H1 (cell line): ENCODE results near the gene MGLL. TPM values are rescaled to one million over a fixed set of nuclear protein-coding genes. Genes with fewer than 3 reads are reported as not detected.

Source experiments
- CTCF ChIA-PET: fragments of 300-600 bp; sonication (Branson Sonifier 250); formaldehyde crosslinking; loops from one replicate; lab custom pipeline; 2021; ENCODE audit not compliant: partially characterized antibody; lab: Charles Lee
- POLR2A ChIA-PET: fragments of 300-600 bp; sonication (Branson Sonifier 250); formaldehyde crosslinking; loops from one replicate; lab custom pipeline; 2021; ENCODE audit warnings: inconsistent platforms; ENCODE audit not compliant: partially characterized antibody; lab: Charles Lee
- DNase-seq, 2 experiments: peaks; one replicate each; pipeline versions ENCODE4 v3.0.0 to v3.0.0-alpha.2; 2010 to 2022; ENCODE audit warnings: low spot score in 2 of 2, low read depth in 1 of 2, mixed read lengths in 1 of 2
- FAIRE-seq: peaks from 2 replicates; lab custom pipeline; 2011; peaks lifted over from hg19 to GRCh38; lab: Jason Lieb, UNC
- H2AFZ ChIP-seq: 2 replicates; pipeline ENCODE4 v1.8.1; 2012; ENCODE audit warnings: low read length, inconsistent platforms
- H2AK5ac ChIP-seq: 2 replicates; pipeline ENCODE4 v1.6.1; 2013; ENCODE audit warnings: low read depth, low read length
- H2BK120ac ChIP-seq: replicated peaks from 2 replicates; pipeline ENCODE3; 2013; ENCODE audit warnings: low read depth, low read length, inconsistent platforms
- H2BK12ac ChIP-seq: 2 replicates; pipeline ENCODE4 v1.6.1; 2013; ENCODE audit warnings: low read depth, low read length
- H2BK15ac ChIP-seq: 2 replicates; pipeline ENCODE4 v1.6.1; 2013; ENCODE audit warnings: low read length
- H2BK20ac ChIP-seq: 2 replicates; pipeline ENCODE4 v1.6.1; 2013; ENCODE audit warnings: low read length
- H2BK5ac ChIP-seq: 2 replicates; pipeline ENCODE4 v1.6.1; 2013; ENCODE audit warnings: low read depth, low read length
- H3K14ac ChIP-seq: 2 replicates; pipeline ENCODE4 v1.6.1; 2013; ENCODE audit warnings: inconsistent platforms; ENCODE audit not compliant: insufficient read length
- H3K18ac ChIP-seq: 2 replicates; pipeline ENCODE4 v1.6.1; 2013; ENCODE audit warnings: low read length; ENCODE audit errors: extremely low read depth
- H3K23ac ChIP-seq: 2 replicates; pipeline ENCODE4 v1.6.1; 2013; ENCODE audit warnings: inconsistent platforms; ENCODE audit not compliant: insufficient read length
- H3K23me2 ChIP-seq: 2 replicates; pipeline ENCODE4 v1.6.1; 2013; ENCODE audit warnings: low read depth, low read length
- H3K27ac ChIP-seq: 2 replicates; pipeline ENCODE4 v1.6.1; 2011; ENCODE audit warnings: low read depth, low read length, inconsistent platforms
- H3K27me3 ChIP-seq, 4 experiments: replicated peaks in 1 of 4; 1 replicate in 1 of 4; 2 replicates in 3 of 4; pipeline versions ENCODE4 v1.6.1 to v1.8.1; 2011 to 2013; ENCODE audit warnings: low read length in 3 of 4, mild to moderate bottlenecking in 3 of 4, inconsistent platforms in 2 of 4, mixed read lengths in 2 of 4, moderate library complexity in 1 of 4; ENCODE audit not compliant: control insufficient read depth in 3 of 4, insufficient read depth in 3 of 4; ENCODE audit errors: extremely low read depth in 1 of 4
- H3K36me3 ChIP-seq, 4 experiments: 2 replicates each; pipeline versions ENCODE4 v1.6.1 to v1.8.1; 2011 to 2013; ENCODE audit warnings: mild to moderate bottlenecking in 4 of 4, low read length in 3 of 4, moderate library complexity in 2 of 4, control low read depth in 1 of 4, inconsistent platforms in 1 of 4; ENCODE audit not compliant: insufficient read depth in 4 of 4, control insufficient read depth in 2 of 4
- H3K4ac ChIP-seq: replicated peaks from 2 replicates; pipeline ENCODE3; 2013; ENCODE audit warnings: low read length, low read depth, mixed read lengths, inconsistent platforms; ENCODE audit not compliant: insufficient read length
- H3K4me1 ChIP-seq, 4 experiments: replicated peaks in 1 of 4; 1 replicate in 1 of 4; 2 replicates in 3 of 4; pipeline versions ENCODE4 v1.6.1 to v1.8.1; 2011 to 2013; ENCODE audit warnings: low read length in 3 of 4, inconsistent platforms in 2 of 4, mixed read lengths in 1 of 4; ENCODE audit not compliant: insufficient read depth in 4 of 4, control insufficient read depth in 3 of 4
- H3K4me2 ChIP-seq, 2 experiments: 2 replicates each; pipeline versions ENCODE4 v1.6.1 to v1.8.1; 2011 to 2013; ENCODE audit warnings: low read depth in 2 of 2, low read length in 2 of 2, control low read depth in 1 of 2, inconsistent platforms in 1 of 2, mild to moderate bottlenecking in 1 of 2; ENCODE audit not compliant: insufficient read depth in 1 of 2
- H3K4me3 ChIP-seq, 4 experiments: fragments of 200-600, 300-600 bp in 1 of 4; sonication (generic), shearing (Covaris generic), sonication (Bioruptor Twin) in 1 of 4; 2 replicates each; pipeline versions ENCODE4 v1.5.1 to v1.8.1; 2011 to 2016; ENCODE audit warnings: low read length in 4 of 4, low read depth in 3 of 4, control low read depth in 2 of 4, inconsistent platforms in 2 of 4, mild to moderate bottlenecking in 2 of 4, mixed read lengths in 1 of 4, moderate library complexity in 1 of 4; ENCODE audit not compliant: insufficient read depth in 2 of 4; ENCODE audit errors: extremely low read depth in 1 of 4
- H3K56ac ChIP-seq: replicated peaks from 2 replicates; pipeline ENCODE3; 2013; ENCODE audit warnings: low read depth, mild to moderate bottlenecking, mixed read lengths, low read length, inconsistent platforms; ENCODE audit not compliant: insufficient read length
- H3K79me1 ChIP-seq: 2 replicates; pipeline ENCODE4 v1.6.1; 2013; ENCODE audit warnings: low read depth, low read length, control low read depth
- H3K79me2 ChIP-seq, 2 experiments: 2 replicates each; pipeline versions ENCODE4 v1.6.1 to v1.8.1; 2012 to 2013; ENCODE audit warnings: low read length in 2 of 2, mild to moderate bottlenecking in 2 of 2, inconsistent platforms in 1 of 2; ENCODE audit not compliant: insufficient read depth in 2 of 2, control insufficient read depth in 1 of 2
- H3K9ac ChIP-seq, 4 experiments: replicated peaks in 1 of 4; 1 replicate in 1 of 4; 2 replicates in 3 of 4; pipeline versions ENCODE4 v1.6.1 to v1.8.1; 2011 to 2013; ENCODE audit warnings: low read depth in 3 of 4, low read length in 3 of 4, control low read depth in 2 of 4, mild to moderate bottlenecking in 2 of 4, moderate library complexity in 2 of 4, inconsistent platforms in 1 of 4; ENCODE audit errors: extremely low read depth in 1 of 4
- H3K9me3 ChIP-seq, 2 experiments: 2 replicates each; pipeline versions ENCODE4 v1.6.1 to v1.8.1; 2012 to 2013; ENCODE audit warnings: mild to moderate bottlenecking in 2 of 2, moderate library complexity in 2 of 2, control low read depth in 1 of 2, inconsistent platforms in 1 of 2, low read depth in 1 of 2, low read length in 1 of 2, mixed read lengths in 1 of 2; ENCODE audit not compliant: insufficient read depth in 2 of 2
- H4K20me1 ChIP-seq, 2 experiments: replicated peaks in 1 of 2; 2 replicates each; pipeline versions ENCODE3 to v1.8.1; 2011 to 2013; ENCODE audit warnings: inconsistent platforms in 2 of 2, low read length in 2 of 2, mild to moderate bottlenecking in 1 of 2; ENCODE audit not compliant: insufficient read depth in 2 of 2, control insufficient read depth in 1 of 2
- H4K5ac ChIP-seq: 2 replicates; pipeline ENCODE4 v1.6.1; 2013; ENCODE audit warnings: low read length, low read depth, mixed read lengths, inconsistent platforms; ENCODE audit not compliant: insufficient read length
- H4K8ac ChIP-seq: 2 replicates; pipeline ENCODE4 v1.8.0; 2013; ENCODE audit warnings: mild to moderate bottlenecking, moderate library complexity, low read length, inconsistent platforms; ENCODE audit not compliant: insufficient read depth; ENCODE audit errors: extremely low read depth
- H4K91ac ChIP-seq: replicated peaks from 2 replicates; pipeline ENCODE3; 2013; ENCODE audit warnings: low read length, mixed read lengths, inconsistent platforms; ENCODE audit not compliant: insufficient read length
- EZH2 ChIP-seq: fragments of 200-600 bp; sonication (generic); IDR thresholded peaks from 2 replicates; pipeline ENCODE4 v1.7.1; 2012; ENCODE audit warnings: low read depth, mild to moderate bottlenecking, moderate library complexity, low read length, inconsistent platforms; ENCODE audit not compliant: severe bottlenecking
- TAF1 ChIP-seq: IDR thresholded peaks from 2 replicates; pipeline ENCODE4 v1.6.1; 2011; ENCODE audit warnings: mild to moderate bottlenecking, low read depth, low read length
- TAF7 ChIP-seq: optimal IDR thresholded peaks from 2 replicates; pipeline ENCODE3; 2011; ENCODE audit warnings: low read depth, mild to moderate bottlenecking, inconsistent platforms, low read length, moderate library complexity, borderline replicate concordance
- USF2 ChIP-seq: IDR thresholded peaks from 2 replicates; pipeline ENCODE4 v1.6.1; 2011; ENCODE audit warnings: low read length, improper control_type of control experiment
- ZNF274 ChIP-seq: IDR thresholded peaks from 2 replicates; pipeline ENCODE4 v1.7.0; 2012; ENCODE audit warnings: low read length, borderline replicate concordance; ENCODE audit errors: extremely low read depth
- WGBS, 2 experiments: shearing (Covaris generic) in 1 of 2; methylation state at CpG; one replicate each; pipeline versions ENCODE4 v1.1.6 to v1.1.7; 2013 to 2015; ENCODE audit warnings: low lambda C conversion rate in 2 of 2, mixed read lengths in 2 of 2, inconsistent platforms in 1 of 2, low coverage in 1 of 2, missing lambda C conversion rate in 1 of 2; ENCODE audit not compliant: insufficient replicate concordance in 2 of 2, insufficient coverage in 1 of 2, insufficient read length in 1 of 2; ENCODE audit errors: extremely low coverage in 1 of 2, missing lambda C conversion rate in 1 of 2; 5-methylcytosine and 5-hydroxymethylcytosine counted together
- polyA plus RNA-seq, 7 experiments: library from polyadenylated mRNA; depleted of rRNA in 3 of 7; stranded (reverse) in 5 of 7; unstranded in 2 of 7; fragments of >200 nt in 5 of 7; fragments of 200-250 nt in 2 of 7; gene quantifications; 1 replicate in 5 of 7; 2 replicates in 1 of 7; 4 replicates in 1 of 7; pipeline versions ENCODE4 v1.2.1 to v1.2.3, GENCODE V29; 2011 to 2013; ENCODE audit warnings: missing spikeins in 2 of 7, mixed read lengths in 2 of 7
- total RNA-seq: library from RNA; stranded (reverse); fragmentation: NEBNext Ultra II Directional; extraction: Animal tissue kit (Norgen Biotek cat#: 25700); gene quantifications from 2 replicates; pipeline ENCODE4 v1.2.1, GENCODE V29; 2021

Gene MGLL
- total and polyA plus RNA-seq, 2 of the 8 experiments (the other 6 are each of a cell fraction or from before 2014, with no cell fraction given), result 0.05 to 0.34 TPM

- no peak overlapping the region for H2AK5ac ChIP-seq
- no peak overlapping the region for H3K23ac ChIP-seq
- peaks cover 0 to 5% of the 10 kb centered on the region in 2 experiments; a peak in 1 of 4 replicates for H3K9me3 ChIP-seq
- no peaks in the 10 kb centered on the region for H3K79me2 ChIP-seq
- H3K18ac ChIP-seq, result no peak overlapping the region
- no peak overlapping the region for H3K56ac ChIP-seq
- H3K27ac ChIP-seq, result no peak overlapping the region
- H3K9ac ChIP-seq, result no peak overlapping the region
- no peak overlapping the region for H4K8ac ChIP-seq
- H3K4me1 ChIP-seq, result no peaks in the 10 kb centered on the region; a peak in 1 of 7 replicates
- H3K4ac ChIP-seq, result no peak overlapping the region
- no peak overlapping the region for H2BK5ac ChIP-seq
- no peak overlapping the region for H2BK15ac ChIP-seq
- no peak overlapping the region for H3K4me2 ChIP-seq
- H3K36me3 ChIP-seq, result no peaks in the 10 kb centered on the region
- FAIRE-seq (no peak), DNase-seq (no peak)
- TF ChIP-seq TAF7, result no peak
- no peak for TF ChIP-seq USF2
- TF ChIP-seq ZNF274, result no peak
- TF ChIP-seq EZH2, result no peak
- TF ChIP-seq TAF1, result no peak
- no peak overlapping the region for H4K91ac ChIP-seq
- no peak overlapping the region for H2BK12ac ChIP-seq
- H3K79me1 ChIP-seq, result no peaks in the 10 kb centered on the region
- H2AFZ ChIP-seq, result no peak overlapping the region
- H2BK20ac ChIP-seq, result no peak overlapping the region
- no peak overlapping the region for H2BK120ac ChIP-seq
- H4K5ac ChIP-seq, result no peak overlapping the region
- H4K20me1 ChIP-seq, result peaks cover 0 to 2% of the 10 kb centered on the region in 2 experiments
- CTCF ChIA-PET, result no interaction called here
- no peak overlapping the region for H3K4me3 ChIP-seq
- 85% methylated on average over 9 of the region's 10 CpGs; no CpG with 5 or more reads in 1 of the 2 experiments for WGBS, 2 experiments
- POLR2A ChIA-PET, result interaction anchor here (0.8 kb wide), 1 partner anchor 12 kb away, joined by 3 read pairs; no protein-coding TSS in a partner anchor
- no peaks in the 10 kb centered on the region for H3K27me3 ChIP-seq
- no peak overlapping the region for H3K14ac ChIP-seq
- no peaks in the 10 kb centered on the region; the same call in 1 of the 2 replicates for H3K23me2 ChIP-seq
These were observed 46.0 kb downstream of the MGLL start for GRCh38 chr3:127776347-127776746.
